PC-3 (cell line): ENCODE results near the gene COX4I1.

ENCODE experiments used
- EZH2 ChIP-seq: fragments of 300-600 bp; sonication (generic); IDR thresholded peaks from one replicate; pipeline ENCODE4 v1.6.1; 2017; ENCODE audit warnings: antibody characterized with exemption, mild to moderate bottlenecking, low read length; ENCODE audit not compliant: unreplicated experiment
- TF ChIP-seq, protein P1 (sequence below): fragments of 300-600 bp; sonication (generic); conservative IDR thresholded peaks from 2 replicates; pipeline ENCODE4 v1.5.1; 2017; ENCODE audit warnings: antibody characterized with exemption, low read depth, mild to moderate bottlenecking, low read length

- TF ChIP-seq, protein P1, sequence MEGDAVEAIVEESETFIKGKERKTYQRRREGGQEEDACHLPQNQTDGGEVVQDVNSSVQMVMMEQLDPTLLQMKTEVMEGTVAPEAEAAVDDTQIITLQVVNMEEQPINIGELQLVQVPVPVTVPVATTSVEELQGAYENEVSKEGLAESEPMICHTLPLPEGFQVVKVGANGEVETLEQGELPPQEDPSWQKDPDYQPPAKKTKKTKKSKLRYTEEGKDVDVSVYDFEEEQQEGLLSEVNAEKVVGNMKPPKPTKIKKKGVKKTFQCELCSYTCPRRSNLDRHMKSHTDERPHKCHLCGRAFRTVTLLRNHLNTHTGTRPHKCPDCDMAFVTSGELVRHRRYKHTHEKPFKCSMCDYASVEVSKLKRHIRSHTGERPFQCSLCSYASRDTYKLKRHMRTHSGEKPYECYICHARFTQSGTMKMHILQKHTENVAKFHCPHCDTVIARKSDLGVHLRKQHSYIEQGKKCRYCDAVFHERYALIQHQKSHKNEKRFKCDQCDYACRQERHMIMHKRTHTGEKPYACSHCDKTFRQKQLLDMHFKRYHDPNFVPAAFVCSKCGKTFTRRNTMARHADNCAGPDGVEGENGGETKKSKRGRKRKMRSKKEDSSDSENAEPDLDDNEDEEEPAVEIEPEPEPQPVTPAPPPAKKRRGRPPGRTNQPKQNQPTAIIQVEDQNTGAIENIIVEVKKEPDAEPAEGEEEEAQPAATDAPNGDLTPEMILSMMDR = no peak
- no peak for TF ChIP-seq EZH2
Measured at GRCh38 chr16:85822145-85822544, 22.6 kb downstream of the COX4I1 start.
